GM12878 (cell line): ENCODE measurements around the gene DDR2. TPM values are rescaled to one million over a fixed set of nuclear protein-coding genes. Genes with fewer than 3 reads are reported as not detected.
"Not testable (repeated sequence)": the region's sequence is repeated elsewhere in the genome, so short reads cannot be mapped to it uniquely, and the experiment has no call there.

Experiments used
- ATAC-seq: fragments of 200-7000 bp; cut with Tn5 transposase; 3 replicates; pipeline ENCODE4 v1.9.1; 2020; ENCODE audit warnings: mild to moderate bottlenecking, moderate library complexity
- BruUV-seq: library from RNA; stranded (reverse); fragments of 400-500 nt; replicated peaks from 2 replicates; lab custom pipeline; 2021; lab: Mats Ljungman, UMichigan
- CTCF ChIA-PET: fragments of 300-600 bp; sonication (Branson Sonifier 250); formaldehyde crosslinking; extraction: SDS; loops from one replicate; lab custom pipeline; 2021; ENCODE audit warnings: inconsistent platforms; lab: Yijun Ruan, JAX
- POLR2A ChIA-PET: fragments of 350-600 bp; formaldehyde crosslinking; extraction: SDS; loops from one replicate; lab custom pipeline; 2021; ENCODE audit warnings: inconsistent platforms; lab: Charles Lee
- RAD21 ChIA-PET: fragments of 300-600 bp; sonication (Branson Sonifier 250); formaldehyde crosslinking; loops from one replicate; lab custom pipeline; 2023; ENCODE audit warnings: antibody characterized with exemption; ENCODE audit not compliant: unreplicated experiment; lab: Charles Lee
- SMC1A ChIA-PET: fragments of 300-600 bp; sonication (Branson Sonifier 250); formaldehyde crosslinking; loops from one replicate; lab custom pipeline; 2023; ENCODE audit not compliant: unreplicated experiment, uncharacterized antibody; lab: Charles Lee
- DNase-seq: peaks from one replicate; pipeline ENCODE4 v3.0.0-alpha.2; 2011; ENCODE audit warnings: low read depth, low spot score
- FAIRE-seq: peaks from 3 replicates; lab custom pipeline; 2011; peaks lifted over from hg19 to GRCh38; lab: Jason Lieb, UNC
- H2AFZ ChIP-seq: 2 replicates; pipeline ENCODE4 v1.6.0; 2011; ENCODE audit warnings: low read depth, low read length, control low read depth; ENCODE audit not compliant: control insufficient read depth
- H3K27ac ChIP-seq: 2 replicates; pipeline ENCODE4 v1.5.1; 2011; ENCODE audit warnings: control low read depth; ENCODE audit not compliant: control insufficient read depth, insufficient read depth
- H3K27me3 ChIP-seq, 2 experiments: replicated peaks in 1 of 2; 2 replicates each; pipeline versions ENCODE4 v1.6.0 to v1.6.1; 2011; ENCODE audit warnings: low read length in 1 of 2; ENCODE audit not compliant: control insufficient read depth in 2 of 2, insufficient read depth in 2 of 2
- H3K36me3 ChIP-seq, 2 experiments: 2 replicates each; pipeline ENCODE4 v1.5.1; 2011; ENCODE audit warnings: low read length in 1 of 2; ENCODE audit not compliant: control insufficient read depth in 2 of 2, insufficient read depth in 2 of 2
- H3K4me1 ChIP-seq: 2 replicates; pipeline ENCODE4 v1.6.1; 2011; ENCODE audit warnings: mild to moderate bottlenecking, low read length, moderate library complexity, mixed read lengths; ENCODE audit not compliant: control insufficient read depth, insufficient read depth
- H3K4me2 ChIP-seq: 2 replicates; pipeline ENCODE4 v1.6.0; 2011; ENCODE audit warnings: control low read depth; ENCODE audit not compliant: control insufficient read depth, insufficient read depth
- H3K4me3 ChIP-seq: fragments of 200-600 bp; sonication (generic); 2 replicates; pipeline ENCODE4 v1.5.1; 2016
- H3K79me2 ChIP-seq: 2 replicates; pipeline ENCODE4 v1.6.0; 2011; ENCODE audit warnings: low read length; ENCODE audit not compliant: control insufficient read depth, insufficient read depth
- H3K9ac ChIP-seq: 2 replicates; pipeline ENCODE4 v1.8.0; 2011; ENCODE audit warnings: low read length, control low read depth, mixed read lengths; ENCODE audit not compliant: control insufficient read depth, insufficient read depth
- H3K9me3 ChIP-seq: replicated peaks from 3 replicates; pipeline ENCODE4 v1.5.1; 2011; ENCODE audit warnings: mild to moderate bottlenecking, low read length; ENCODE audit not compliant: control insufficient read depth, insufficient read depth
- H4K20me1 ChIP-seq: 2 replicates; pipeline ENCODE4 v1.6.0; 2011; ENCODE audit not compliant: control insufficient read depth, insufficient read depth
- CEBPZ ChIP-seq: fragments of 150-350 bp; IDR thresholded peaks from 2 replicates; pipeline ENCODE4 v1.6.1; 2016; ENCODE audit warnings: low read depth, low read length
- HCFC1 ChIP-seq: fragments of 150-350 bp; IDR thresholded peaks from 2 replicates; pipeline ENCODE4 v1.6.1; 2014; ENCODE audit warnings: low read length
- KLF5 ChIP-seq: fragments of 450-650 bp; IDR thresholded peaks from 2 replicates; pipeline ENCODE4 v1.6.1; 2014; ENCODE audit warnings: mild to moderate bottlenecking; ENCODE audit not compliant: partially characterized antibody
- MEF2A ChIP-seq: IDR thresholded peaks from 2 replicates; pipeline ENCODE4 v1.6.1; 2011; ENCODE audit warnings: low read depth, mild to moderate bottlenecking, low read length, moderate library complexity; ENCODE audit not compliant: insufficient read depth
- MEF2B ChIP-seq: fragments of 450-650 bp; IDR thresholded peaks from 2 replicates; pipeline ENCODE4 v1.6.1; 2018; ENCODE audit warnings: mild to moderate bottlenecking, moderate library complexity; ENCODE audit not compliant: partially characterized antibody, poor library complexity, severe bottlenecking
- MLLT1 ChIP-seq: fragments of 450-650 bp; IDR thresholded peaks from 2 replicates; pipeline ENCODE4 v1.6.1; 2016; ENCODE audit warnings: mild to moderate bottlenecking
- NFXL1 ChIP-seq: fragments of 450-650 bp; IDR thresholded peaks from 2 replicates; pipeline ENCODE4 v1.6.1; 2017; ENCODE audit warnings: antibody characterized with exemption, mild to moderate bottlenecking, borderline replicate concordance
- NR2C2 ChIP-seq: IDR thresholded peaks from 2 replicates; pipeline ENCODE4 v1.6.1; 2011; ENCODE audit warnings: borderline replicate concordance, low read depth; ENCODE audit not compliant: control insufficient read depth, insufficient read length
- WGBS: methylation state at CpG from one replicate; pipeline ENCODE4 v1.1.6; 2016; ENCODE audit warnings: low lambda C conversion rate; ENCODE audit not compliant: insufficient replicate concordance, insufficient coverage; ENCODE audit errors: missing lambda C conversion rate; 5-methylcytosine and 5-hydroxymethylcytosine counted together
- in situ Hi-C: fragments of 300-500 bp; cut with MboI; formaldehyde crosslinking; loops from 9 replicates; pipeline ENCODE4 v1.14.3; 2018; ENCODE audit warnings: mixed read lengths
- intact Hi-C: fragments of 100-400 bp; cut with micrococcal nuclease; formaldehyde crosslinking; loops from one replicate; pipeline ENCODE4 v1.14.2; 2022; ENCODE audit not compliant: unreplicated experiment
- polyA plus RNA-seq, 11 experiments: library from polyadenylated mRNA; depleted of rRNA in 4 of 11; unstranded in 6 of 11; stranded (reverse) in 5 of 11; fragments of >200 nt; fragmentation: Nextera tagmentation in 4 of 11; fragmentation: Illumina TruSeq in 1 of 11; extraction: Ambion mirVana in 4 of 11; extraction: Trizol in 1 of 11; gene quantifications; 1 replicate in 1 of 11; 2 replicates in 10 of 11; pipeline versions ENCODE4 v1.2.1 to v1.2.3, GENCODE V29; 2011 to 2016; ENCODE audit warnings: inconsistent platforms in 2 of 11, missing spikeins in 2 of 11, low read depth in 1 of 11
- total RNA-seq, 4 experiments: library from RNA; depleted of rRNA in 3 of 4; stranded (reverse); fragments of >200 nt in 3 of 4; fragmentation: Illumina TruSeq in 1 of 4; extraction: Trizol in 1 of 4; gene quantifications; 2 replicates each; pipeline versions ENCODE4 v1.2.1 to v1.2.3, GENCODE V29; 2013 to 2021

Gene DDR2
- total and polyA plus RNA-seq, 10 of the 15 experiments (the other 5 are each of a cell fraction or from before 2014, with no cell fraction given): 1.9 to 8.8 (median 5.5) TPM

GRCh38 chr1:162729195-162729774 is 97.0 kb downstream of the DDR2 start:
- H3K4me1 ChIP-seq, H3K27me3 ChIP-seq, H4K20me1 ChIP-seq, H2AFZ ChIP-seq, H3K4me2 ChIP-seq, SMC1A ChIA-PET, H3K9me3 ChIP-seq, CTCF ChIA-PET, in situ Hi-C loops, H3K36me3 ChIP-seq, H3K27ac ChIP-seq, DNase-seq, intact Hi-C loops, H3K9ac ChIP-seq, BruUV-seq, ATAC-seq, H3K79me2 ChIP-seq, H3K4me3 ChIP-seq: not testable (repeated sequence)
- ChIA-PET RAD21 (interaction anchor here (0.7 kb wide), 1 partner anchor 124 kb away, joined by 3 read pairs; no protein-coding TSS in a partner anchor), POLR2A (interaction anchor here (0.9 kb wide), 1 partner anchor 28 kb away, joined by 7 read pairs; no protein-coding TSS in a partner anchor)
- no CpG with 5 or more reads among the region's 1 CpG for WGBS
- FAIRE-seq: peak; percentile 44

- ChIA-PET SMC1A (interaction anchor here (1.1 to 1.5 kb wide), 3 partner anchors 12 to 67 kb away, joined by 3 to 4 read pairs (median 3); no protein-coding TSS in a partner anchor), CTCF (interaction anchor here (1.3 to 1.6 kb wide), 2 partner anchors 17 to 119 kb away, joined by 3 to 5 read pairs; no protein-coding TSS in a partner anchor), POLR2A (interaction anchor here (1.1 kb wide), 1 partner anchor 11 kb away, joined by 3 read pairs; no protein-coding TSS in a partner anchor), RAD21 (interaction anchor here (1.4 kb wide), 1 partner anchor 119 kb away, joined by 3 read pairs; no protein-coding TSS in a partner anchor)
- in situ Hi-C loops: no loop called here
- H3K4me3 ChIP-seq: no peak overlapping the region
- no peak for DNase-seq
- BruUV-seq: no TSS peak
- ATAC-seq: no peak
- H3K27ac ChIP-seq: no peak overlapping the region
- no peaks in the 10 kb centered on the region for H3K36me3 ChIP-seq
- peaks cover 11% of the 10 kb centered on the region for H3K4me1 ChIP-seq
- no peak overlapping the region for H3K9ac ChIP-seq
- intact Hi-C loops: no loop called here
- H4K20me1 ChIP-seq: no peaks in the 10 kb centered on the region
- H3K4me2 ChIP-seq: no peak overlapping the region
- H3K27me3 ChIP-seq: no peaks in the 10 kb centered on the region
- H3K9me3 ChIP-seq: no peaks in the 10 kb centered on the region
- H3K79me2 ChIP-seq: no peaks in the 10 kb centered on the region
- no peak for FAIRE-seq
- H2AFZ ChIP-seq: no peak overlapping the region
- TF ChIP-seq HCFC1 (no peak), CEBPZ (no peak), NR2C2 (no peak), KLF5 (no peak), NFXL1 (no peak), MEF2A (no peak), MLLT1 (no peak), MEF2B (no peak)
These were observed 99.8 kb downstream of the DDR2 start for GRCh38 chr1:162732094-162732493.
